IMR-90 (cell line): ENCODE measurements around the gene ENO2. TPM values are rescaled to one million over a fixed set of nuclear protein-coding genes. Genes with fewer than 3 reads are reported as not detected.

Experiments used
- ATAC-seq: fragments of 200-7000 bp; cut with Tn5 transposase; 2 replicates; pipeline ENCODE4 v1.9.1; 2020; ENCODE audit warnings: low read depth, mild to moderate bottlenecking, moderate library complexity
- BruUV-seq: library from RNA; stranded (reverse); fragments of 400-500 nt; replicated peaks from 2 replicates; lab custom pipeline; 2021; lab: Mats Ljungman, UMichigan
- CTCF ChIA-PET: fragments of 300-600 bp; formaldehyde crosslinking; extraction: SDS; loops from one replicate; lab custom pipeline; 2021; ENCODE audit warnings: antibody characterized with exemption; lab: Yijun Ruan, JAX
- POLR2A ChIA-PET: fragments of 300-600 bp; sonication (Branson Sonifier 250); formaldehyde crosslinking; loops from one replicate; lab custom pipeline; 2022; ENCODE audit warnings: antibody characterized with exemption; ENCODE audit not compliant: unreplicated experiment; lab: Charles Lee
- DNase-seq: peaks from one replicate; pipeline ENCODE4 v3.0.0; 2013
- H2AFZ ChIP-seq: replicated peaks from 2 replicates; pipeline ENCODE3; 2013; ENCODE audit warnings: low read length, mild to moderate bottlenecking; ENCODE audit not compliant: poor library complexity
- H2AK5ac ChIP-seq: 2 replicates; pipeline ENCODE4 v1.6.1; 2013; ENCODE audit warnings: low read depth, low read length, inconsistent platforms
- H2AK9ac ChIP-seq: replicated peaks from 2 replicates; pipeline ENCODE3; 2013; ENCODE audit warnings: mild to moderate bottlenecking, low read depth, low read length, moderate library complexity; ENCODE audit not compliant: poor library complexity
- H2BK120ac ChIP-seq: 2 replicates; pipeline ENCODE4 v1.6.1; 2013; ENCODE audit warnings: low read depth, low read length, inconsistent platforms
- H2BK15ac ChIP-seq: 3 replicates; pipeline ENCODE4 v1.6.1; 2013; ENCODE audit warnings: low read depth, low read length, inconsistent platforms
- H2BK20ac ChIP-seq: 2 replicates; pipeline ENCODE4 v1.6.1; 2013; ENCODE audit warnings: low read depth, mild to moderate bottlenecking, inconsistent platforms, low read length, moderate library complexity
- H2BK5ac ChIP-seq: 2 replicates; pipeline ENCODE4 v1.6.1; 2013; ENCODE audit warnings: mild to moderate bottlenecking, low read depth, low read length, inconsistent platforms; ENCODE audit not compliant: poor library complexity, severe bottlenecking
- H3K14ac ChIP-seq: replicated peaks from 2 replicates; pipeline ENCODE4 v1.6.1; 2013; ENCODE audit warnings: low read depth, low read length, inconsistent platforms
- H3K18ac ChIP-seq: 2 replicates; pipeline ENCODE4 v1.6.1; 2013; ENCODE audit warnings: low read depth, low read length, control low read depth
- H3K23ac ChIP-seq: 2 replicates; pipeline ENCODE4 v1.6.1; 2013; ENCODE audit warnings: low read depth, low read length, inconsistent platforms
- H3K27ac ChIP-seq: 2 replicates; pipeline ENCODE4 v1.5.1; 2013; ENCODE audit warnings: mild to moderate bottlenecking, control low read depth, low read length; ENCODE audit not compliant: insufficient read depth
- H3K27me3 ChIP-seq: 2 replicates; pipeline ENCODE4 v1.6.1; 2013; ENCODE audit warnings: low read length; ENCODE audit not compliant: control insufficient read depth, insufficient read depth
- H3K36me3 ChIP-seq: 2 replicates; pipeline ENCODE4 v1.6.1; 2013; ENCODE audit warnings: low read length, mixed read lengths; ENCODE audit not compliant: control insufficient read depth, insufficient read depth
- H3K4ac ChIP-seq: 2 replicates; pipeline ENCODE4 v1.6.1; 2013; ENCODE audit warnings: low read depth, low read length, inconsistent platforms
- H3K4me1 ChIP-seq: 2 replicates; pipeline ENCODE4 v1.6.1; 2013; ENCODE audit warnings: low read length, mixed read lengths; ENCODE audit not compliant: control insufficient read depth, insufficient read depth
- H3K4me2 ChIP-seq: 2 replicates; pipeline ENCODE4 v1.6.1; 2013; ENCODE audit warnings: low read depth, mild to moderate bottlenecking, control low read depth, low read length, moderate library complexity
- H3K4me3 ChIP-seq: 2 replicates; pipeline ENCODE4 v1.5.1; 2013; ENCODE audit warnings: low read depth, mild to moderate bottlenecking, control low read depth, low read length, moderate library complexity; ENCODE audit not compliant: insufficient read depth
- H3K56ac ChIP-seq: 2 replicates; pipeline ENCODE4 v1.6.1; 2013; ENCODE audit warnings: low read length, inconsistent platforms; ENCODE audit not compliant: insufficient read depth; ENCODE audit errors: extremely low read depth
- H3K79me1 ChIP-seq, 2 experiments: 2 replicates each; pipeline ENCODE4 v1.6.1; 2013; ENCODE audit warnings: low read length in 2 of 2, inconsistent platforms in 1 of 2, low read depth in 1 of 2
- H3K9ac ChIP-seq: 2 replicates; pipeline ENCODE4 v1.6.1; 2013; ENCODE audit warnings: low read depth, low read length, control low read depth
- H3K9me1 ChIP-seq: 2 replicates; pipeline ENCODE4 v1.6.1; 2013; ENCODE audit warnings: low read length, inconsistent platforms; ENCODE audit not compliant: insufficient read depth
- H3K9me3 ChIP-seq: 2 replicates; pipeline ENCODE4 v1.6.1; 2013; ENCODE audit warnings: low read length; ENCODE audit not compliant: control insufficient read depth, insufficient read depth
- H4K20me1 ChIP-seq: 2 replicates; pipeline ENCODE4 v1.6.1; 2013; ENCODE audit warnings: low read length, inconsistent platforms; ENCODE audit not compliant: insufficient read depth
- H4K5ac ChIP-seq: 2 replicates; pipeline ENCODE4 v1.6.1; 2013; ENCODE audit warnings: mild to moderate bottlenecking, low read depth, low read length, control low read depth
- H4K8ac ChIP-seq, 2 experiments: 2 replicates each; pipeline ENCODE4 v1.6.1; 2013; ENCODE audit warnings: low read depth in 2 of 2, low read length in 2 of 2, control low read depth in 1 of 2, inconsistent platforms in 1 of 2
- H4K91ac ChIP-seq: 2 replicates; pipeline ENCODE4 v1.6.1; 2013; ENCODE audit warnings: low read depth, low read length, inconsistent platforms; ENCODE audit not compliant: insufficient read depth
- WGBS, 2 experiments: methylation state at CpG; one replicate each; pipeline versions ENCODE4 v1.1.5 to v1.1.7; 2013; ENCODE audit warnings: missing lambda C conversion rate in 2 of 2; ENCODE audit not compliant: insufficient read length in 1 of 2; ENCODE audit errors: extremely low coverage in 2 of 2; 5-methylcytosine and 5-hydroxymethylcytosine counted together
- dilution Hi-C: fragments of 300-500 bp; cut with HindIII; formaldehyde crosslinking; loops from one replicate; pipeline ENCODE4 v1.14.3; 2018; ENCODE audit warnings: low sequenced_read_pairs; ENCODE audit not compliant: unreplicated experiment
- in situ Hi-C: fragments of 300-500 bp; cut with MboI; formaldehyde crosslinking; loops from 3 replicates; pipeline ENCODE4 v1.14.3; 2019; ENCODE audit warnings: low sequenced_read_pairs, inconsistent platforms, mixed read lengths
- intact Hi-C: fragments of 100-400 bp; cut with micrococcal nuclease; formaldehyde crosslinking; loops from 2 replicates; pipeline ENCODE4 v1.10.0; 2022
- polyA plus RNA-seq, 3 experiments: library from polyadenylated mRNA; depleted of rRNA; stranded (reverse); fragments of >200 nt; gene quantifications; 2 replicates each; pipeline ENCODE4 v1.2.3, GENCODE V29; 2012; ENCODE audit warnings: low replicate concordance in 1 of 3
- total RNA-seq: library from RNA; depleted of rRNA; stranded (reverse); fragments of >200 nt; gene quantifications from 2 replicates; pipeline ENCODE4 v1.2.3, GENCODE V29; 2012
- TF ChIP-seq, protein P1 (sequence below): conservative IDR thresholded peaks from 2 replicates; pipeline ENCODE4 v1.5.1; 2012; ENCODE audit warnings: mild to moderate bottlenecking, low read depth, low read length, improper control_type of control experiment

The ENO2 gene
- total and polyA plus RNA-seq, 2 of the 4 experiments (the other 2 are of a cell fraction) = 28.3 to 92.8 TPM

DNA sequence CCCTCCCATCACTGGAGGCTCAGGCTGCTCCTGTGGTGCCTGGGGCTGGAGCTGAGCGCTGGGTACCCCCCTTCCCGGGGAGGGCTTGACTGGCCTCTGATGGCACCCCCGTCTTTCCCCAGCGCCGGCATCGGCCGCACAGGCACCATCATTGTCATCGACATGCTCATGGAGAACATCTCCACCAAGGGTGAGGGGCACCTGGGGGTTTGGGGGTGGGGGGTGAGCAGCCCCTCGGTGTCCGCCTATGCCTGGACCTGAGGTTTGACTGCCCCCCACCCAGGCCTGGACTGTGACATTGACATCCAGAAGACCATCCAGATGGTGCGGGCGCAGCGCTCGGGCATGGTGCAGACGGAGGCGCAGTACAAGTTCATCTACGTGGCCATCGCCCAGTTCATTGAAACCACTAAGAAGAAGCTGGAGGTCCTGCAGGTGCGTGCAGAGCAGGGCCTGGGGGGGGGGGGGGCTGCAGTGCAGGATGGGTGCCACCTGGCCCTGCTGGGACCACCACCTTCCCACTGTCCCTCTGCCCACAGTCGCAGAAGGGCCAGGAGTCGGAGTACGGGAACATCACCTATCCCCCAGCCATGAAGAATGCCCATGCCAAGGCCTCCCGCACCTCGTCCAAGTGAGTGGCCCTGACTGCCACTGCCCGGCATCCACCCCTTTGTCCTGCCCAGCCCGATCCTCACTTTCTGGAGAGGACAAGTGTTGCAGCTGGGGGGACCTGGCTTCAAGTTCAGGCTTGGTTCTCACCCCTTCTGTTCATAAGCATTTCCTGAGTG is 45.6 kb downstream of the ENO2 start:
- H3K4me3 ChIP-seq = no peak overlapping the region
- peaks cover 5% of the 10 kb centered on the region for H3K36me3 ChIP-seq
- H2BK15ac ChIP-seq = no peak overlapping the region
- BruUV-seq = no TSS peak
- no peaks in the 10 kb centered on the region for H3K79me1 ChIP-seq
- H3K27ac ChIP-seq = no peak overlapping the region
- no peak for DNase-seq
- no peak overlapping the region for H2BK5ac ChIP-seq
- no peak overlapping the region for H3K9ac ChIP-seq
- H3K9me1 ChIP-seq = no peaks in the 10 kb centered on the region
- H3K23ac ChIP-seq = no peak overlapping the region
- H3K27me3 ChIP-seq = no peaks in the 10 kb centered on the region
- CTCF ChIA-PET = no interaction called here
- no peak overlapping the region for H4K5ac ChIP-seq
- no peak for ATAC-seq
- no peak overlapping the region for H3K18ac ChIP-seq
- no peak overlapping the region for H2BK120ac ChIP-seq
- intact Hi-C loops = no loop called here
- no peak overlapping the region for H3K4ac ChIP-seq
- WGBS, 2 experiments = 100% methylated on average over 6 of the region's 26 CpGs; no CpG with 5 or more reads in 1 of the 2 experiments
- no peak overlapping the region for H2BK20ac ChIP-seq
- in situ Hi-C loops = loop anchor here (5.0 kb wide), 1 partner anchor 93 kb away; the partner anchor contains the start of gene TPI1
- H2AK9ac ChIP-seq = no peak overlapping the region
- POLR2A ChIA-PET = no interaction called here
- dilution Hi-C loops = no loop called here
- no peak overlapping the region for H4K91ac ChIP-seq
- no peak overlapping the region for H2AK5ac ChIP-seq
- H3K9me3 ChIP-seq = no peaks in the 10 kb centered on the region
- H3K56ac ChIP-seq = no peak overlapping the region
- TF ChIP-seq, protein P1, sequence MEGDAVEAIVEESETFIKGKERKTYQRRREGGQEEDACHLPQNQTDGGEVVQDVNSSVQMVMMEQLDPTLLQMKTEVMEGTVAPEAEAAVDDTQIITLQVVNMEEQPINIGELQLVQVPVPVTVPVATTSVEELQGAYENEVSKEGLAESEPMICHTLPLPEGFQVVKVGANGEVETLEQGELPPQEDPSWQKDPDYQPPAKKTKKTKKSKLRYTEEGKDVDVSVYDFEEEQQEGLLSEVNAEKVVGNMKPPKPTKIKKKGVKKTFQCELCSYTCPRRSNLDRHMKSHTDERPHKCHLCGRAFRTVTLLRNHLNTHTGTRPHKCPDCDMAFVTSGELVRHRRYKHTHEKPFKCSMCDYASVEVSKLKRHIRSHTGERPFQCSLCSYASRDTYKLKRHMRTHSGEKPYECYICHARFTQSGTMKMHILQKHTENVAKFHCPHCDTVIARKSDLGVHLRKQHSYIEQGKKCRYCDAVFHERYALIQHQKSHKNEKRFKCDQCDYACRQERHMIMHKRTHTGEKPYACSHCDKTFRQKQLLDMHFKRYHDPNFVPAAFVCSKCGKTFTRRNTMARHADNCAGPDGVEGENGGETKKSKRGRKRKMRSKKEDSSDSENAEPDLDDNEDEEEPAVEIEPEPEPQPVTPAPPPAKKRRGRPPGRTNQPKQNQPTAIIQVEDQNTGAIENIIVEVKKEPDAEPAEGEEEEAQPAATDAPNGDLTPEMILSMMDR = no peak
- H2AFZ ChIP-seq = peak overlapping the region; percentile 63
- H3K4me1 ChIP-seq = peaks cover 5% of the 10 kb centered on the region; the same call in 1 of the 2 replicates
- no peaks in the 10 kb centered on the region for H4K20me1 ChIP-seq
- no peak overlapping the region for H3K4me2 ChIP-seq
- H4K8ac ChIP-seq = no peak overlapping the region
- H3K14ac ChIP-seq = no peak overlapping the region
